ENCODE measurements around the gene CFDP1. TPM values are rescaled to one million over a fixed set of nuclear protein-coding genes. Genes with fewer than 3 reads are reported as not detected.

CFDP1 gene
- total and polyA plus RNA-seq, 4 experiments from 2014 or later = 37.1 to 42.4 (median 41.9) TPM

DNA sequence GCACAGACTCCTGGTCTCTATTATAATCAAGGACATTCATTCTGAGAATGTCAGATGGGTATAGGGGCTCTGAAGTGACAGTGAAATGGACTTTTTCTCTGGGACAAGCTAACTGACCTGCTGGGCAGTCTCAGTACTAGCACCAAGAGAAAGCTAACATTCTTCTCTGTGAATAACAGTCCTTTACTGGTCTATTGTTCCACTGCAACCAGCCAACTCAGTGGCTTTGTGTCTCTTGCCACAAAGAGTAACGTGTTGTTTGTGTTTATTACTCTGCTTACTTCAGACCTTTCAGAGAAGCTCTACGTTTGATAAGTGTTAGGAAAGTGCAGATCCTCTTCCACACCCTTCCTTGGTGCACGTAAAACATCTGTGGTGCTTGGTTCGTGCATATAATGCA is 120.4 kb downstream of the CFDP1 start:
- intact Hi-C loops (cut with micrococcal nuclease) = no loop called here
- ChIA-PET CTCF (ENCODE audit: partially characterized antibody) (interaction anchor here (1.2 to 2.5 kb wide), 3 partner anchors 14 to 114 kb away, joined by 3 to 8 read pairs (median 6); no protein-coding TSS in a partner anchor), POLR2A (ENCODE audit: partially characterized antibody) (no interaction called here)
- no peaks in the 10 kb centered on the region for H3K9me3 Mint-ChIP-seq
- H3K9me3 ChIP-seq (ENCODE audit: control insufficient read depth in 1 of 2, low read length in 2 of 2) = no peaks in the 10 kb centered on the region
- no peaks in the 10 kb centered on the region for H3K27me3 Mint-ChIP-seq
- no peak overlapping the region for H3K27ac ChIP-seq (ENCODE audit: low read depth, low read length)
- no peak overlapping the region for H3K4me3 Mint-ChIP-seq
- DNase-seq = no peak
- H3K36me3 Mint-ChIP-seq = peaks cover 8 to 42% of the 10 kb centered on the region in 2 donors
- no peaks in the 10 kb centered on the region for H3K36me3 ChIP-seq (ENCODE audit: insufficient read depth, low read length)
- peaks cover 0 to 12% (median 3%) of the 10 kb centered on the region in 4 donors for H3K4me1 Mint-ChIP-seq
- no peaks in the 10 kb centered on the region for H3K4me1 ChIP-seq (ENCODE audit: insufficient read depth, low read length)
- H3K4me3 ChIP-seq (ENCODE audit: low read length in 2 of 2) = no peak overlapping the region
- no peak overlapping the region for H3K27ac Mint-ChIP-seq
- no peaks in the 10 kb centered on the region for H3K27me3 ChIP-seq (ENCODE audit: insufficient read depth, low read length)

GRCh38 chr16:75311383-75311938 is 121.8 kb downstream of the CFDP1 start:
- Mint-ChIP-seq H3K4me3 (no peak overlapping the region), H3K27me3 (no peaks in the 10 kb centered on the region), H3K36me3 (peaks cover 9 to 40% of the 10 kb centered on the region in 2 donors), H3K27ac (no peak overlapping the region), H3K4me1 (peaks cover 4 to 16% (median 9%) of the 10 kb centered on the region in 4 donors), H3K9me3 (no peaks in the 10 kb centered on the region)
- H3K9me3 ChIP-seq (ENCODE audit: control insufficient read depth in 1 of 2, low read length in 2 of 2) = no peaks in the 10 kb centered on the region
- H3K4me3 ChIP-seq (ENCODE audit: low read length in 2 of 2) = no peak overlapping the region
- H3K4me1 ChIP-seq (ENCODE audit: insufficient read depth, low read length) = no peaks in the 10 kb centered on the region
- ChIA-PET CTCF (ENCODE audit: partially characterized antibody) (interaction anchor here (0.7 to 2.5 kb wide), 3 partner anchors 78 to 441 kb away, joined by 3 to 8 read pairs (median 6); no protein-coding TSS in a partner anchor), POLR2A (ENCODE audit: partially characterized antibody) (no interaction called here)
- no peaks in the 10 kb centered on the region for H3K27me3 ChIP-seq (ENCODE audit: insufficient read depth, low read length)
- H3K27ac ChIP-seq (ENCODE audit: low read depth, low read length) = no peak overlapping the region
- no peak for DNase-seq
- H3K36me3 ChIP-seq (ENCODE audit: insufficient read depth, low read length) = no peaks in the 10 kb centered on the region
- intact Hi-C loops (cut with micrococcal nuclease) = no loop called here

GRCh38 chr16:75310541-75310940 is 122.8 kb downstream of the CFDP1 start:
- Histone ChIP-seq H3K4me1 (ENCODE audit: insufficient read depth, low read length) (peaks cover 9% of the 10 kb centered on the region), H3K27me3 (ENCODE audit: insufficient read depth, low read length) (no peaks in the 10 kb centered on the region), H3K4me3 (ENCODE audit: low read length in 2 of 2) (no peak overlapping the region), H3K36me3 (ENCODE audit: insufficient read depth, low read length) (no peaks in the 10 kb centered on the region), H3K27ac (ENCODE audit: low read depth, low read length) (no peak overlapping the region), H3K9me3 (ENCODE audit: control insufficient read depth in 1 of 2, low read length in 2 of 2) (no peaks in the 10 kb centered on the region)
- ChIA-PET CTCF (ENCODE audit: partially characterized antibody) (interaction anchor here (2.5 kb wide), 1 partner anchor 111 kb away, joined by 8 read pairs; no protein-coding TSS in a partner anchor), POLR2A (ENCODE audit: partially characterized antibody) (no interaction called here)
- no peak for DNase-seq
- intact Hi-C loops (cut with micrococcal nuclease) = no loop called here
- H3K4me3 Mint-ChIP-seq = no peak overlapping the region
- H3K27me3 Mint-ChIP-seq = no peaks in the 10 kb centered on the region
- peaks cover 13 to 25% (median 16%) of the 10 kb centered on the region in 4 donors for H3K4me1 Mint-ChIP-seq
- H3K27ac Mint-ChIP-seq = no peak overlapping the region
- no peaks in the 10 kb centered on the region for H3K9me3 Mint-ChIP-seq
- peaks cover 9 to 33% of the 10 kb centered on the region in 2 donors for H3K36me3 Mint-ChIP-seq

- intact Hi-C loops (cut with micrococcal nuclease) = no loop called here
- Histone ChIP-seq H3K27ac (ENCODE audit: low read depth, low read length) (no peak overlapping the region), H3K4me3 (ENCODE audit: low read length in 2 of 2) (no peak overlapping the region), H3K9me3 (ENCODE audit: control insufficient read depth in 1 of 2, low read length in 2 of 2) (no peaks in the 10 kb centered on the region), H3K36me3 (ENCODE audit: insufficient read depth, low read length) (no peaks in the 10 kb centered on the region), H3K27me3 (ENCODE audit: insufficient read depth, low read length) (no peaks in the 10 kb centered on the region), H3K4me1 (ENCODE audit: insufficient read depth, low read length) (peaks cover 15% of the 10 kb centered on the region)
- Mint-ChIP-seq H3K4me3 (no peak overlapping the region), H3K36me3 (peaks cover 13 to 35% of the 10 kb centered on the region in 2 donors), H3K27ac (no peak overlapping the region), H3K27me3 (no peaks in the 10 kb centered on the region), H3K9me3 (no peaks in the 10 kb centered on the region), H3K4me1 (peaks cover 17 to 31% (median 19%) of the 10 kb centered on the region in 4 donors)
- CTCF ChIA-PET (ENCODE audit: partially characterized antibody) = no interaction called here
- POLR2A ChIA-PET (ENCODE audit: partially characterized antibody) = no interaction called here
- DNase-seq = no peak
These were observed 123.3 kb downstream of the CFDP1 start for GRCh38 chr16:75309899-75310430.

DNA sequence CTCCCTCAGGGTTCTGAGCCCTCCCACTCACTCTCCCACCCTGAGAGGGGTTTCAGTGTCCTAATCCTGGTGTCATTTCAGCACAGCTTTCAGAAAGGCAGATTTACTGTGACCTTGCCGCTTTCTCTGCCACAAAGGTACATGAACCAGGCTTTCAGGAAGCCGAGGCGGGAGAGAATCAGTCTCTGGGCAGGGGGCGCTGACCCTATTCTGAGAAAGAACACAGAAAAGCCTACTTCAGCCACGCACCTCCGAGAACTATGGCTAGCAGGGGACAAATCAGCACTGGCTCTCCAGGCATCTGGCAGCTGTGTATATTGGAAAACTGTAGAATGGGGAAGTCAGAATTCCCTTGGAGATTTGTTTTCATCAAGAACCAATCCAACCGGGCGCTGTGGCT is 124.1 kb downstream of the CFDP1 start:
- Histone ChIP-seq H3K27ac (ENCODE audit: low read depth, low read length) (no peak overlapping the region), H3K4me3 (ENCODE audit: low read length in 2 of 2) (no peak overlapping the region), H3K9me3 (ENCODE audit: control insufficient read depth in 1 of 2, low read length in 2 of 2) (no peaks in the 10 kb centered on the region), H3K27me3 (ENCODE audit: insufficient read depth, low read length) (no peaks in the 10 kb centered on the region), H3K36me3 (ENCODE audit: insufficient read depth, low read length) (no peaks in the 10 kb centered on the region), H3K4me1 (ENCODE audit: insufficient read depth, low read length) (peaks cover 18% of the 10 kb centered on the region)
- H3K4me3 Mint-ChIP-seq = no peak overlapping the region
- no peaks in the 10 kb centered on the region for H3K9me3 Mint-ChIP-seq
- CTCF ChIA-PET (ENCODE audit: partially characterized antibody) = no interaction called here
- H3K27ac Mint-ChIP-seq = peak overlapping the region in 1 of 7 donors; percentile 12
- POLR2A ChIA-PET (ENCODE audit: partially characterized antibody) = no interaction called here
- DNase-seq = no peak
- H3K36me3 Mint-ChIP-seq = peaks cover 18 to 39% of the 10 kb centered on the region in 2 donors
- intact Hi-C loops (cut with micrococcal nuclease) = no loop called here
- H3K4me1 Mint-ChIP-seq = peaks cover 17 to 34% (median 21%) of the 10 kb centered on the region in 4 donors
- H3K27me3 Mint-ChIP-seq = no peaks in the 10 kb centered on the region

DNA sequence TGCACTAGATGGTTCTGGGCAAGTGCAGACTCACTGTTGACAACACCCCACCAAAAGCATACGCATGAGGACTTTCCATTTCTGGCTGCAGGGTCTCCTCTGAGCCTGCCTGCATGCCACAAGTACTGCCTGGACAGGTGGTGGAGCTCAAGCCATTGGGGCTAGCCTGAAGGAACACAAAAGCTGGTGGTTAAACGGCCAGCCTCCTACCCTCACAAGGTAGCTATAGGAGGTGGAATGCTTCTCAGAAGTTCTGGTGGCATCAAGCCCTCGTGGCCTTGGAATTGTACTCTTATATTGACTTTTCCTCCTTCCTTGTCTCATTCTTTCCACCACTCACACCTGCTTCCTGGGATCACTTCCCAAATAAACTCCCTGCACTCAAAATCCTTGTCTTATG is 125.3 kb downstream of the CFDP1 start:
- Histone ChIP-seq H3K9me3 (ENCODE audit: control insufficient read depth in 1 of 2, low read length in 2 of 2) (no peaks in the 10 kb centered on the region), H3K27me3 (ENCODE audit: insufficient read depth, low read length) (no peaks in the 10 kb centered on the region), H3K4me1 (ENCODE audit: insufficient read depth, low read length) (peaks cover 18% of the 10 kb centered on the region), H3K36me3 (ENCODE audit: insufficient read depth, low read length) (no peaks in the 10 kb centered on the region), H3K4me3 (ENCODE audit: low read length in 2 of 2) (no peak overlapping the region), H3K27ac (ENCODE audit: low read depth, low read length) (no peak overlapping the region)
- peaks cover 21 to 37% of the 10 kb centered on the region in 2 donors for H3K36me3 Mint-ChIP-seq
- no peaks in the 10 kb centered on the region for H3K9me3 Mint-ChIP-seq
- DNase-seq = no peak
- CTCF ChIA-PET (ENCODE audit: partially characterized antibody) = no interaction called here
- intact Hi-C loops (cut with micrococcal nuclease) = no loop called here
- no peak overlapping the region for H3K27ac Mint-ChIP-seq
- no peaks in the 10 kb centered on the region for H3K27me3 Mint-ChIP-seq
- no peak overlapping the region for H3K4me3 Mint-ChIP-seq
- H3K4me1 Mint-ChIP-seq = peaks cover 17 to 34% (median 21%) of the 10 kb centered on the region in 4 donors
- POLR2A ChIA-PET (ENCODE audit: partially characterized antibody) = no interaction called here

DNA sequence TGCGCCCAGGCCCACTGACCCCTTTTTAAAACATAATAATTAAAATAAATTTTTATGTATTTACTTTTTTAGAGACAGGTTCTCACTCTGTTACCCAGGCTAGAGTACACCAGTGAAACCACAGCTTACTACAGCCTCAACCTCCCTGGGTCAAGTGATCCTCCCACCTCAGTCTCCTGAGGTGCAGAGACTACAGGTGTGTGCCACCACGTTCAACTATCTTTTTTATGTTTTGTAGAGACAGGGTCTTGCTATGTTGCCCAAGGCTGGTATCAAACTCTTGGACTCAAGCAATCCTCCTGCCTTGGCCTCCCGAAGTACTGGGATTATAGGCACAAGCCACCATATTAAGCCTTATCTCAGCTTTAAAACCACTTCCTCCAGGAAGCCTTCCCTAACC is 125.8 kb downstream of the CFDP1 start:
- Mint-ChIP-seq H3K4me1 (peaks cover 16 to 34% (median 21%) of the 10 kb centered on the region in 4 donors), H3K4me3 (no peak overlapping the region), H3K9me3 (no peaks in the 10 kb centered on the region), H3K27me3 (no peaks in the 10 kb centered on the region), H3K27ac (no peak overlapping the region), H3K36me3 (peaks cover 21 to 37% of the 10 kb centered on the region in 2 donors)
- no peaks in the 10 kb centered on the region for H3K9me3 ChIP-seq (ENCODE audit: control insufficient read depth in 1 of 2, low read length in 2 of 2)
- no peaks in the 10 kb centered on the region for H3K36me3 ChIP-seq (ENCODE audit: insufficient read depth, low read length)
- no peak overlapping the region for H3K27ac ChIP-seq (ENCODE audit: low read depth, low read length)
- POLR2A ChIA-PET (ENCODE audit: partially characterized antibody) = no interaction called here
- CTCF ChIA-PET (ENCODE audit: partially characterized antibody) = no interaction called here
- H3K4me3 ChIP-seq (ENCODE audit: low read length in 2 of 2) = no peak overlapping the region
- peaks cover 18% of the 10 kb centered on the region for H3K4me1 ChIP-seq (ENCODE audit: insufficient read depth, low read length)
- H3K27me3 ChIP-seq (ENCODE audit: insufficient read depth, low read length) = no peaks in the 10 kb centered on the region
- intact Hi-C loops (cut with micrococcal nuclease) = no loop called here
- no peak for DNase-seq
